ENCODE results near the gene TRANK1.
"Not testable (repeated sequence)": the region's sequence is repeated elsewhere in the genome, so short reads cannot be mapped to it uniquely, and the experiment has no call there.

TRANK1 gene

GRCh38 chr3:36956155-36956554 is 11.3 kb upstream of the TRANK1 start:
- DNase-seq = no peak

GRCh38 chr3:36954452-36955134 is 9.7 kb upstream of the TRANK1 start:
- no peak for DNase-seq

GRCh38 chr3:36947814-36948213 is 3.0 kb upstream of the TRANK1 start:
- DNase-seq = not testable (repeated sequence)

GRCh38 chr3:36945333-36945980 is 603 bp upstream of the TRANK1 start:
- no peak for DNase-seq

GRCh38 chr3:36944012-36944640 is 728 bp downstream of the TRANK1 start:
- peak; percentile 66 for DNase-seq

- no peak for DNase-seq
These were observed 1.3 kb downstream of the TRANK1 start for GRCh38 chr3:36943601-36944000.

GRCh38 chr3:36942638-36943248 is 2.1 kb downstream of the TRANK1 start:
- DNase-seq = no peak

GRCh38 chr3:36941658-36942057 is 3.2 kb downstream of the TRANK1 start:
- DNase-seq = no peak

GRCh38 chr3:36941162-36941561 is 3.7 kb downstream of the TRANK1 start:
- DNase-seq = no peak

- no peak for DNase-seq
These were observed 7.4 kb downstream of the TRANK1 start for GRCh38 chr3:36937492-36937891.

- no peak for DNase-seq
These were observed 11.1 kb downstream of the TRANK1 start for GRCh38 chr3:36933540-36934296.

GRCh38 chr3:36931424-36931823 is 13.4 kb downstream of the TRANK1 start:
- not testable (repeated sequence) for DNase-seq

- DNase-seq = no peak
These were observed 16.6 kb downstream of the TRANK1 start for GRCh38 chr3:36928220-36928619.

GRCh38 chr3:36926292-36926897 is 18.5 kb downstream of the TRANK1 start:
- no peak for DNase-seq

GRCh38 chr3:36924744-36925521 is 19.9 kb downstream of the TRANK1 start:
- DNase-seq = no peak

- no peak for DNase-seq
These were observed 20.7 kb downstream of the TRANK1 start for GRCh38 chr3:36923981-36924743.

- no peak for DNase-seq
These were observed 21.3 kb downstream of the TRANK1 start for GRCh38 chr3:36923523-36923943.

GRCh38 chr3:36920884-36921567 is 23.8 kb downstream of the TRANK1 start:
- no peak for DNase-seq

- no peak for DNase-seq
These were observed 25.3 kb downstream of the TRANK1 start for GRCh38 chr3:36919439-36920160.

GRCh38 chr3:36918050-36918449 is 26.8 kb downstream of the TRANK1 start:
- no peak for DNase-seq
